ENCODE results near the gene GRM7.

The GRM7 gene

GRCh38 chr3:7241584-7242302 is 380.8 kb downstream of the GRM7 start:
- DNase-seq (ENCODE audit: low read depth), result no peak

GRCh38 chr3:7242303-7242635 is 381.4 kb downstream of the GRM7 start:
- DNase-seq (ENCODE audit: low read depth), result no peak

- DNase-seq (ENCODE audit: low read depth), result no peak
Observed at GRCh38 chr3:7249493-7250076, 388.7 kb downstream of the GRM7 start.

DNA sequence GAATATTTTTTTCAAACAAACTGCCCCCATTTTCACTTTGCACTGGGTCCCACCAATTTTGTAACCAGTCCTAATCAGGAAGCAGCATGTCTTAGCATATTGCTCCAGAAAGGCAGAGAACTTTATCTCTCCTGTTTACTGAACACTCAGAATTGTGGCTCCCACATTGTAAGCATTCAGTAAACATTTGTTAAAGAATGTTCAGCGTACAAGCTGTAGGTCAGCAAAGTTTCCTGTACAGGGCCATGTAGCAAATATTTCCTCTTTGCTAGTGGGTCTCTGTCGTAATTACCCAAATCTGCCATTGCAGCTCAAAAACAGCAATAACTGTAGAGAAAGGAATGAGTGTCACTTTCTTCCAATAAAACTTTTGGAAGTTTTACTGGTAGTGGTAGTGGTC is 393.3 kb downstream of the GRM7 start:
- no peak for DNase-seq (ENCODE audit: low read depth)

- no peak for DNase-seq (ENCODE audit: low read depth)
Observed at GRCh38 chr3:7260975-7261374, 400.1 kb downstream of the GRM7 start.

DNA sequence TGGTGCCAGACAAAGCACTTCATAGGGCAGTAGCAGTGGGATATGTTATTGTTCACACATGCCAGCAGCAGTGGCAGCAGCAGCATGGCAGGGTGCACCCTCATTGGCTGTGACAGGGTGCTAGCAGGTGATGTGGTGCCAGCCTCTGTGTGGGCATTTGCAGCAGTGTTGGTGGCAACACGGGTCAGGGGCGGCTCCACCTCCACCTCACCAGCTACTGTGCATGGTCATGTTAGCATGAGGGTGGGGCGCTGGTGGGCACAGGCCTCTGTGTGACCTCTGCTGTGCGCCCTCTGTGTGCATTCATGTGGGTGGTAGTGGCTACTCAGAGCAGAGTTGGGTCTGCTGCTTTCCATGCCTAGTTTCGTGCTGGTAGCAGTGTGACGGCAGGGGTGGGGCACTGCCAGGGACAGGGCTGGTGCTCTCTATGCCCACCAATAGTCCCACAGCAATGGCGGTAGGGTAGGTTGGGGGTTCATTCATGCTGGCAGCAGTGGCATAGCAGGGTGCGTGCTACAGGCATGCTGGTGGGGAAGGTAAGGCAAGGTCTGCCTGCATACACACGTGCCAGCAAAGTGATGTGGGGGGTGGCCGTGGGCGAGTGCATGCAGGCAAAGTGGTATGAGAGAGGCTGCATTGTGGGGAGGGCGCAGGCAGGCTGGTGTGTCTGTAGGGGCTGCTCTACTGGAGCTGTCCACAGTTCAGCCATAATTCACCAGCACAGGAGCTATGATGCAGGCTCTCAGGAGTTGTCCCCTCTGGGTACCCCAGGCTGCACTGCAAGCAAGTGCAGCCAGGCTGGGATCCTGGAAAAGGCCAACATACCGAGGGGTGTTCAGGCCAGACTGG is 402.7 kb downstream of the GRM7 start:
- no peak for DNase-seq (ENCODE audit: low read depth)

- no peak for DNase-seq (ENCODE audit: low read depth)
Observed at GRCh38 chr3:7264196-7264526, 403.2 kb downstream of the GRM7 start.

- no peak for DNase-seq (ENCODE audit: low read depth)
Observed at GRCh38 chr3:7265736-7266135, 404.8 kb downstream of the GRM7 start.

- DNase-seq (ENCODE audit: low read depth), result no peak
Observed at GRCh38 chr3:7266551-7266950, 405.6 kb downstream of the GRM7 start.

DNA sequence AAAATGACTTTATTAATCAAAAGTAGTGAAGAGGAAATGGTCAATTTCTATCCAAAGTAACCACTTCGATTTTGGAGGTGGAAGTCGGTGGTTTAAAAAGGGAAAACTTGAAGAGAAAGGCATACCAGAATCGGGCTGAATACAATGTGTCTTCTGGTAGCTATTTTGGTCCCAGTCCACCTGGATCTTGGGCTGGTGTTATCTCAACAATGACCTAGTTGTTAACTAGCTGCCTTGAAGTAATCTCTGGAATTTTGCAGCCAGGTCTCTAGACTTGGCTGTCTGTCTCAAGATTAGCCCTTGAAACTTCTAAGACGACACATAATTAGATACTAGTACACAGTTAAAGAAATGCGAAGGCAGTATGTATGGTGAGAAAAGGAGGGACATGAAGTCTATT is 409.8 kb downstream of the GRM7 start:
- no peak for DNase-seq (ENCODE audit: low read depth)

GRCh38 chr3:7271631-7272030 is 410.7 kb downstream of the GRM7 start:
- DNase-seq (ENCODE audit: low read depth), result no peak

DNA sequence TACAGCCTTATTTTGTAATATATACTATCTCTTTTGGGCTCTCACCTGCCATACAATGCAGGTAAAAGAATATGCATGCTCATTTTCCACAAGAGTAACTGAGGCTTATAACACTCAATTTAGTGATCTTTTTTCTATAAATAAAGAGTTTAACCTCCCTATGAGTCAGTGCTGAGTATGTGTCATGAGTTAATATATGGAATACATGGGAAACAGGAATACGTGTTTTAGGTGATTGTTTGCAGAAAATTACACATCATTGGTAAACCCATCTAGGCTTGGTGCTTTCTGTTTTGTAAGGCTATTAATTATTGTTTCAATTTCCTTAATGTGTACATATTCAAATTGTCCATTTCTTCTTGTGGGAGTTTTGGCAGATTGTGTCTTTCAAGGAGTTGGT is 411.3 kb downstream of the GRM7 start:
- DNase-seq (ENCODE audit: low read depth), result no peak

GRCh38 chr3:7275396-7275795 is 414.5 kb downstream of the GRM7 start:
- no peak for DNase-seq (ENCODE audit: low read depth)

DNA sequence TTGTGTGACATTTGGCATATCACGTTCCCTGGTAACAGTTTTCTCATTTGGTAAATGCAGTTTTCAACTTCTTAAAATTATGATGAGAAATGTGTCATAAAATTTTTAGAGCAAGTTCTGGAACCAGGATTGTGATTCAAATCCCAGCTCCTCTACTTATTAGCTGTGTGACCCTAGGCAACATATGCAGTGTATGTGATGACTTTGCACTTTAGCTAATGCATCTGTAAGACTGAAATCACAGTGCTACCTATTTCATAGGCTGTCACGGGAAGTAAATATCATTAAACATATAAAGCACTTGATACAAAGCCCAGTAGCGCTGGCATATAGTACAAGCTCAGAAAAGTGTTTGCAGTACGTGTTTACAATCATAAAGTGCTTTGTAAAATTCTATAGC is 419.4 kb downstream of the GRM7 start:
- no peak for DNase-seq (ENCODE audit: low read depth)

DNA sequence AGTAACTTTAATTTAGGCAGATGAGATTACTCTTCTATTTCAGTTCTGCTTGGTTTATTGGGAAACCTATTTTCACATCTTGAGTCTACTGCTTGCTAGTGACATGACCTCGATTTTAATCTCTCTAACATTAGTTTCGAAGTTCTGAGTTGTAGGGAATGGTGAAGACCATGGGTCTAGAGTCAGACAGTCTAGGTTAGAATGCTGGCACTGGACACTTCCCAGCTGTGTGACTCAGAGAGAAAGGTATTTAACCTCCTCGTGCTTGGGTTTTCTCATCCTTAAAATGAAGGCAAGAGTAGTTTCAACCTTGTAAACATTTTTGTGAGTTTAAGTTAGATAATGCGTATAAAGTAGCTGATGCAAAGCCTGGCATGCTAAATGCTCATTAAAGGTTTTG is 422.1 kb downstream of the GRM7 start:
- DNase-seq (ENCODE audit: low read depth), result no peak

- no peak for DNase-seq (ENCODE audit: low read depth)
Observed at GRCh38 chr3:7285505-7285904, 424.6 kb downstream of the GRM7 start.

GRCh38 chr3:7288133-7288532 is 427.2 kb downstream of the GRM7 start:
- DNase-seq (ENCODE audit: low read depth), result no peak

DNA sequence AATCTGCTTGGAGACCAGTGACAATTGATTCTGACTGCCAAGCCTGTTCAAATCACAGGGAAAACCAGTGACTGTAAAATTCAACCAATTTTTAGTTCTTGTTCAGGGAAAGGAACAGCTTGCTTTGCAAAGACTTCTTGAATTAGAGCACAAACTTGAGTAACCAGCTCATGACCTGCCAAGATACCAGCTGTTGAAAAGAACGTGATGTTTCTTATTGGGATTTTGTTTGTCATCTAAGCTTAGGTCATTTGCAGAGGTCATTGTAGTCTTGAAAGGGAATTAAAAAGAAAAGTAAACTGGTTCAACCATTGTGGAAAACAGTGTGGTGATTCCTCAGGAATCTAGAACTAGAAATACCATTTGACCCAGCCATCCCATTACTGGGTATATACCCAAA is 428.2 kb downstream of the GRM7 start:
- no peak for DNase-seq (ENCODE audit: low read depth)

DNA sequence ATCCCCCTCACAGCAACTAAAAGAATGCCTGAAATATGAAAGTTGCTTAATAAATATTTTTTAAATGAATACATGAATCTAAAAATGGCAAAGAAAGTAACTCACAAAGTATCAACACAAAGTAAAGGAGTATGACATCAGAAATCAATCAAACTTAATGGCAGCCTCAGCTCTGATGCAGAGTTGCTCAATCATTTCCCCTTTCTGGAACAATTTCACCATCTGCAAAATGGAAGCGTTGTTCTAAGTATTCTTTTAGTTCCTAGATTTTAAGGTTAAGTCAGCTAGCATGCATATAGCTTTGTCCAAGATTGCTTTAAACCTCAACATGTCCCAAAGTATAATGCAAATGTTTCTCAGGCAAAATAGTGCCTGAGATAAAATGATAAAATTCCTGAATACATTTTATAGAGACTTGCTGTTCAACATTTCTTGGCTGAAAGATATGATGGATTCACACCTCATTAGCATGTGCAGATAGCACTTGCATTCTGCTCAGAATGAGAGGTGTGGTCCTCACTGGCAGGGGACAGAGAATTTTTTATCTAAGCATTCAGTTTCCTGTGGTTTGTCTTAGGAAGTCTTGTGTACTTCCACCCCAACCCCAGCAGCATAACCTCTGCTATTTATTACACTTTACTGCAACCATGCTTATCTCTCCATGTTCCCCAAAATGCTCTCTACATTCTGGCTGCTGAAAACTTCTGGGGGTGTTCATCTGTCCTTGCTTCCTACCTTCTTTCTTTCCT is 429.3 kb downstream of the GRM7 start:
- DNase-seq (ENCODE audit: low read depth), result no peak

DNA sequence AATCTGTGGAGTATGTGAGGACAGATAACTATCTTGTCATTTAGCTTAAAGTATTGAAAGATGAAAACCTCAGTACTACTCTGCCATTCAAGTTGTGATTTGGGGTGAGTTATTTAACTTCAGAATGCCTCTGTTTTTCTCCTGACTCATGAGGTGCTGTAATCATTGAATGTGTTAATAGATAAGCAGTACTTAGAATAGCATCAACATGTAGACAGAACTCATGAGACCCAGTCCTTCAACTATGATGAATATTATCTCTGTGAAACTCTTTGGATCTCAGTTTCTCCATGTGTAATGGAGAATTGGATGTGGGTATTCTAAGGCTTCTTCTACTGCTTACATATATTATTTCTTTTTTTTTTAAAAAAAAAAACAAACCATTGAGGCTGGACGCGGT is 431.4 kb downstream of the GRM7 start:
- DNase-seq (ENCODE audit: low read depth), result no peak

- no peak for DNase-seq (ENCODE audit: low read depth)
Observed at GRCh38 chr3:7293286-7293685, 432.4 kb downstream of the GRM7 start.

DNA sequence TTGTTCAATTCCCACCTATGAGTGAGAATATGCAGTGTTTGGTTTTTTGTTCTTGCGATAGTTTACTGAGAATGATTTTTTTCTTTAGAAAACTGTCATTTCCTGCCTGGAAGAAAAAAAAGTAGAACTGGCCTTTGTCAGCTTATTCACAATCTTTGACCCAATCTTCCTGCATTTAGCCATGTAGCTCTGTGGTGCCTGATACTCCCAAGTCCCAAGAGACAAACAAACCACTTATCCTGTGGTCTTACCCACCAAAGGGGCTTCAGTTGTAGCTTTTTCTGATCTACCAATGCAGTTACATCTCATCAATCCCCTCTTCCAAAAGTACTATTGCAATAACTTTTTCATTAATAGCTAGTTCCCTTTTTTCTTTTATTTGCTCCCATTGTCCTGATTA is 444.6 kb downstream of the GRM7 start:
- DNase-seq (ENCODE audit: low read depth), result no peak

- DNase-seq (ENCODE audit: low read depth), result no peak
Observed at GRCh38 chr3:7306901-7307300, 446.0 kb downstream of the GRM7 start.
